GM21367 (cell line): Measurements from ENCODE around the gene IGF1R.

Source experiments
- ATAC-seq: cut with Tn5 transposase; IDR thresholded peaks from one replicate; pipeline ENCODE4 v1.9.1; 2021; ENCODE audit not compliant: unreplicated experiment

The IGF1R gene

DNA sequence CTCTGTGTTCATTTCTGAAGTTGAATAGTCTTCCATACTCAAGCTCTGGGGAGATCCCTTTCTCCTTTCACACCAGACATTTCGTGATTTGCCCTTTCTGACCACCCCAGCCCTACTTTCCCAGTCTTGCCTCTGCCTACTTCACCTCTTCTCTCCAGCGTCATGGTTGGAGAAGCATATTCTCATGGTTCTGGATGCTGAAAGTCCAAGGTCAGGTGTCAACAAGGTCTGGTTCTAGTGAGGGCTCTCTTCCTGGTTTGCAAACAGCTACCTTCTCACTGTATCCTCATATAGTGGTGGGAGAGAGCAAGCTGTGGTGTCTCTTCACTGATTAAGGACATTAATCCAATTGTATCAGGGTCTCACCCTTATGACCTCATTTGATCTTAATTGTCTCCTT lies 169.4 kb downstream of the IGF1R start:
- no peak for ATAC-seq

DNA sequence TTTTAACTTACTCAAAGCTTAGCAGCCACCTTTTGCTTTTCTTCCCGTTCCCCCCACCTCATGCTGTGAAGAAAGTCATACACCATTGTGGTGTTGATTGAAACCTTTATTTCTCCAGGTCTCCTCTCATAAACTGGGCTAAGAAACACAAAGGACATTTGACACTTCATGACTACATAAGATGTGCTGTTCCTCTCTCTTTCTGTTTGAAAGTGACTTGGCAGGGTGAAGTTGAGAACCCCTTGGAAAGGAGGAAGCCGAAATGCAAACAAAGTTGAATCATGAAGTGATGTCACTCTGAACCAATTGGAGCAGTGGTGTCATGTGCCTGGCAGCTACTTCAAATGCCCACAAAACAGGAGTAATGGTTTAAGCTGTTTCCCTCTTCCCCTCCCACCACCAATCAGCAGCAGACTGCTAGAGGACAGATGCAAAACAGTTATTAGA lies 174.7 kb downstream of the IGF1R start:
- ATAC-seq, result no peak

DNA sequence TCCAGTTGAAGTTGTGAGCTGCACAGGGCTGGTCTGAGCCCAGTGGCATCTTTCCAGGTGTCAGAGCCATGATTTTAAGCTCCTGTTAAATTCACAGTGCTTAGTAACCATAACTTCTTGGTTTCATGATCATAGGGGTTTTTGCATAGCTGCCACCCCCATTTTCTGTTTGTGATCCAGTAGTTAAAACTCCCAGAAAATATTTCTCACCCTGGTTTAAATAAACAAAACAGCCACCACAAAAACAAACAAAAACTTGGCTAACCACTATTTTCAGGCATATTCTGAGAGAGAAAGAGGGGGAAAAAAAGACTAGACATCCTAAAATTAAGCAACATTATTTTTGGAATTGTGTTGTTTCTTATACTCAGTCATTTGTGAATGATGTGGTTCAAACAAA lies 175.3 kb downstream of the IGF1R start:
- ATAC-seq, result no peak

DNA sequence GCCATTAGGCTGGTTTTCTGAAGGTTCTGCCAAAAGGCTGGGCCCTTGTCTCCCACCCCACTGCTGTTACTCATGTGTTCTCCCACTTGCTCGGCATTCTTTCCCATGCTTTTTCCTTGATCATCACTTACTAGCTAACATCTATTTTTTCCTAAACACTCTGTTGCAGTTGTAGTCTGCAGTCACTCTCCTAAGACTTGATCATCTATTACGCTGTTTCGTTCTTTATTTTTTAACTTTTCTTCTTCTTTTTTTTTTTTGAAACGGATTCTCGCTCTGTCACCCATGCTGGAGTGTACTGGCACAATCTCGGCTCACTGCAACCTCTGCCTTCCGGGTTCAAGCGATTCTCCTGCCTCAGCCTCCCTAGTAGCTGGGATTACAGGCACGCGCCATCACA lies 176.3 kb downstream of the IGF1R start:
- ATAC-seq, result no peak

DNA sequence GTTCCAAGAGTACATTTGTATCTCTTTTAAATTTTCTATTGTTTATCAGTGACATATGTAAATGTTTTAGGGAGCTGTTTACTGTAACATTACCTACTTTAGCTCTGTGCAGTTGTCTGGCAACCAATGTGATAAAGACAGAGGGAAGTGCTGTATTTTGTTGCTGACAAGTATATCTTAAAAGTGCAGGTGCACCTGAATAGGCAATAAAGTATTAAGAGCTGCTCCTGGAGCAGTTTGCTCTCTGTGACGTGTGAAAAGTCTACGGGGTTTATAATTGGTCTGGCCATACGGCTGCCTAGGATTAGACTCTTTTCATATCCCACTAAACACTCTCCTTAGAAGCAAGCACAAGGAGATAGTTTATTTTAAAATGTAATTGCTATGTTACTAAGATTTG lies 178.3 kb downstream of the IGF1R start:
- no peak for ATAC-seq

DNA sequence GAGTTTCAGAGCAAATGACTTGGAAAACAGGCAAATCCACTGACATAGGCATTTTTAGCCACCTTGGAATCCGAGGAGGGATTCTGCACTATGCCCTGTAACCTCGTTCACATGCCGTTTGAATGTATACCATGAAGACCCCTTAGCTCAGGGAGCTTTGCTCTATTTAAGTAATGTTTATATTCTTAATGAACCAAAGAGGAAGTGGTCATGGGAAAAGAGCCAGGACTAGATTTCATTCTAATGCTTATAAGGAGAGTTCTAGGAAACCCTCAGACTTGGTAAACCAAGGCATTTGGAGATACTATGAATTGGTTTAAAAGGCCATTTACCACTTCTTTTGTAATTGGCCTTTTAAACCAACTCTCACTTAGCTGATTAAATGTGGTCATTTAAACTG lies 178.9 kb downstream of the IGF1R start:
- ATAC-seq, result no peak

DNA sequence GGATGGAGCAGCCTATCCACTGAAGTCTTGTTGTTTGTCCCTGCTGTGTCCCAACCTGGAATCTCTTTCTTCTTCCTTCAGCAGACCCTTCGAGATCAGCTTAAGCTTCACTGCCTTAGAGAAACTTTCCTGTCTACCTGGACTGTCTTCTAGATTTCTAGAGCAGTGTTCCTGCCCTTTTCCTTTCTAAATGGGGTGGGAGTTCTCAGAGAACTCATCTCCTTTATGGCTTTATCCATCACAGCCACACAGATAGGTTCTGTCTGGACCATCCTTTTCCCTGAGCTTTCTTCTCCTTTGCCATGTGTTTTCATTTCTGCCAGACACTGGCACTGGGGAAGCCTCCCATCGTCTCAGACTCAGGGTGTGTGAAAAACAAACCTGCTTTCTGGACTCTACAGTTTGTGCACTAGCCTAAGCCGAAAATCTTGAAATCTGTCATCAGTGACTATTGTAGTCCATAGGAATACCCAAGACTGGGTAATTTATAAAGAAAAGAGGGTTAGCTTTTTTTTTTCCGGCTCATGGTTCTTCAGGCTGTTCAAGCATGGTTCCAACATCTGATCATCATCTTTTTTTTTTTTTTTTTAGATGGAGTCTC lies 181.8 kb downstream of the IGF1R start:
- ATAC-seq, result no peak

DNA sequence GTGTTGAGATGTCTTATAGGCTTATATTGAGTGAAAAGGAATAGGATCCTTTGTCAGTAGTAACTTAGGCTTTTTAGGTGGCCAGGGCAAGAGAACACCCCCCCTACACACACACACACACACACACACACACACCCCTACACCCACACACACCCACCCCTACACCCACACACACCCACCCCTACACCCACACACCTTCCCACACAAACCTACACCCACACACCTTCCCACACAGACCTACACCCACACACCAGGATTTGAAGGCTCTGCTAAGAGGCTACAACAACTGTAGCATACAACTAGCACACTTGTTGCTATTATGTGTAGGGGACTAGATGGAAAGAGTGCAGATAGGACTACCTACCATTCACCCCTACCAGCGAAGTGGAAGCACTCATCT lies 186.6 kb downstream of the IGF1R start:
- ATAC-seq, result no peak

DNA sequence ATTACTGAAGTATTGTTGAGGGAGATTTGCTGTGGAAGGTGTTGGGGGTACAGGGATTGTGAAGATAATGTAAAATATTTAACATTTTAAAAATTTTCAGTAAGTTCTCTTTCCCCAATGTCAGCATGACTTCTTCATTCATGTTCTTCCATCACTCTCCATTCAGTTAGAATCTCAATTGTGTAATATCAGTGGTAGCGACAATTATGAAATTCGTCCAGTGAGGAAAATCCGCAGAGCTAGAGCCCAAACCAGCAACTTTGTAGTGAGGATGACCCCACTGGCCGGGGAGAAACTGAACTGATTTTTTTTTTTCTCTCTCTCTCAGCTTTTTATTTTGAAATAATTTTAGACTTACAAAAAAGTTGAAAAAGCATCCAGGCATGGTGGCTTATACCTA lies 187.5 kb downstream of the IGF1R start:
- ATAC-seq, result no peak

DNA sequence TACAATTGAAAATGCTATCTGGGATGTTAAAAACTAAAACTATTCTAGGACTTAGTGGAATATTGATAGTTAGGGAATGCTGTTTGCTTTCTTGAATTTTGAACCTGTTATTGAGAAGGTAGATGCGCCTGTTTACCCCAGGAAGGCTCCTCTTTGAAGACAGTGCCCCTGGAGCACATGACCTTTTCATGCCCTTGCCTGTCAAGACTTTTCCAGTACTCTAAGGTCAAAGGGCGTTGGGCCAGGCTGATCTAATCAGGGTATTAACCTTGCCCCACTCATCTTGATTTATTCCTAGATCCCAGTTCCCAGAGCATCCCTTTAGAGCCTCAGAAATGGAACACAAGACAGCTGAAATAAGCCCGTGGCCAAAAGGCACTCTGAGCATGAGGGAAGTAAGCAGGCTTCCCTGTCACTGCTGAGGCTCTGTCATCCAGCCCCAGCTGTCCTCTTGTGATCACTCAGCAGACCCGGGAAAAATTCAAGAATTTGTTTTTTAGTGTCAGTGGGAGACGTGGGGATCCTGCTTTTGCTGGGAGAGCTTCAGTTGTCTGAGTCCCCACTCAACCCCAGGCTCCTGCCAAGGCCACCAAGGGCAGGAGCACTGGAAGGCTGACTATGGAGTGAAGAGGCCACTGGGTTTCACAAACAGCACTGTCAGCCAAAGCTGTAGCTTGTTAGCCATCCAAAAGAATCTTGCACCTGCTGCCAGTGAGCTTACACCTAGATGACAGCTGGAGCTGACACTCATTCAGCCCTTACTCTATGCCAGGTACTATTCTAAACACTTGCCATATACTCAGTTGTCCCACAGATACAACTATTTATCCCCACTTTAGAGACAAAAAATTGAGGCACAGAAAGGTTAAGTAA lies 190.3 kb downstream of the IGF1R start:
- ATAC-seq, result no peak

DNA sequence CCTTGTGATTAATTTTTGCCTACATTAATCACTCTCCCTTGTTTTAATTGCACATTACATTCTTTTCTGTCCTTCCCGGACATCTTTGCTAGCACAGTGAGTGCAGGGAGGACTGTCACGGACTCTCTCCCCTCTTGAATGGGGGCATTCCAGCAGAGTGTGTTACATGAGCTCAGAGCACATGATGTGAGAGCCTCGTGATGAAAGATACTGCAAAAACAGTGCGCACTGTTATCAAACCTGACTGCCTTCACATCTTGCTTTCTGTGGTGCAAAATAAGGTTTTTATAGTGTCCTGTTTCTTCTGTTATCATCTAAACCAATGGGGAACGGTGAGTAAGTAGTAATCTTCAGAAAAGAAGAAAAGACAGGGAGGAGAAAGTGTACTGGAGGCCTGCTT lies 191.7 kb downstream of the IGF1R start:
- ATAC-seq, result no peak

DNA sequence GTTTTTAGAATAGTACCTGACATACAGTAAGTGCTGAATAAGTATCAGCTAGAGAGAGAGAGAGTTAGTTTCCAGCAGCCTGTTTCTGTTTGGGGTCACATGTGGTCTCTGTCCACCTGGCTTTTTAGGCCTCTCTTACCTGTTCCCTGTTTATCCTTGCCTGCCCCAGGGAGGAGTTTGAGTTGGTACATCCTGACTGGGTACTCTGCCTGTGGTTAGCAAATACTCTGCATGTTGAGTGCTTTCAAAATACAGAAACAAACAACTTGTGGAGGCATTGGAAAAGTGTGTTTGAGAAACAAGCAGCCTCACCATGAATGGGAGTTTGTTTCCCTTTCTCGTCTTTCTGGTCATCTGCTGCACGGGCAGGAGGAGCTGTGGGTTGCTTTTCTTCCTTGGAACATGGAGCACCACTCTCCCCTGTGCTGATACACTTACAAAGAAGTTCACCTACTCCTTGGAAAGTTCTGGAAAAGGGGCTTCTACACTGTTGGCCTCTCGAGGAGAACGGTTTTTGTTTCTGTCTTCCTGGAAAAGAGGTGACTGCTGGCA lies 193.2 kb downstream of the IGF1R start:
- no peak for ATAC-seq

DNA sequence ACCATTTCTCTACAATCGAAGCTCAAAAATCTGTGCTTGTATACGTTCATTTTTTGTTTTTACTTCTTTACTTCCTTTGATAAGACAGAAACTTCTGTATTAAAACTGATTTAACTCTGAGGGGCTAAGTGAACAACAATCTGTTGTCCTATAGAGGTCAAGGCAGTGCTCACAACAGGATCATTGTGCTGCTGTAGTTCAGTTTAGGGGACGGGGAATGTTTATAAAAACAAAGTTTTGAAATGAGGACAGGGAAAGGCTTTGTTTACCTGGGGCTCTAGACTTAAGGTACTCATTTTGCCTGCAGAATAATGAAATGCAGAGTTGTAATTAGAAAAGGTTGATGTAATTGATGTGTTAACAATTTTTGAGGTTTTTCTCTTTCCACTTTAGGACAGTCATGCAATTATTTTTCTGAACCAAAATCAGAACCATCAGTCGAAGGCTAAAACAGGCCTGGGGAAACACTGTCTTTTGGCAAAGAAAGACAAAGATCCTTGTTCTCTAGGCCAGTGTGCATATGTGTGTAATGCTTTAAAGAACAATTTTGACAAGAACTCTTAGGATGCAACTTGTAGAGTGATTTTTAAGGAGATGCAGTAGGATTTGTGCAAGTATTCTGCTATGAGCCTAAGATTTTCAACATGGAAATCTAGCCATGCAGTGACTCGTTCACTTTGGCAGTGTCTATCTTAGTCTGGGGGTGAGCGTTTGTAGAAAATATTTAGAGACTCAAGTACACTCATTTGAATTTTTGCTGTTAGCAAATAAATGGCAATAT lies 194.0 kb downstream of the IGF1R start:
- ATAC-seq, result no peak

DNA sequence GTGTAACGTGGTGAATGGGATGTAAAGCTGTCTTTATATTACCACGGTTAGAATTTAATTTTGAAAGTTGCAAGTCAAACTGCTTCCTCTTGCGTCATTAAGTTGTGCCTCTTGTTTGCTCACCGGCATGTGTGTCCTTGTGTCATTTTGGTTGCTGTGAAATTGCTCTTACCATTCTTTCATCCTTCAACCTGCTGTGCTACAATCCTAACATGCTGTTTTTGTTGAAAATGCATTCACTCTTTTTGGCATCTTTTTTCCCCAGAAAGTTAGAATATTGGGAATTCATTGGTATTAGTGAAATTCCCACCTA lies 194.6 kb downstream of the IGF1R start:
- ATAC-seq, result no peak

DNA sequence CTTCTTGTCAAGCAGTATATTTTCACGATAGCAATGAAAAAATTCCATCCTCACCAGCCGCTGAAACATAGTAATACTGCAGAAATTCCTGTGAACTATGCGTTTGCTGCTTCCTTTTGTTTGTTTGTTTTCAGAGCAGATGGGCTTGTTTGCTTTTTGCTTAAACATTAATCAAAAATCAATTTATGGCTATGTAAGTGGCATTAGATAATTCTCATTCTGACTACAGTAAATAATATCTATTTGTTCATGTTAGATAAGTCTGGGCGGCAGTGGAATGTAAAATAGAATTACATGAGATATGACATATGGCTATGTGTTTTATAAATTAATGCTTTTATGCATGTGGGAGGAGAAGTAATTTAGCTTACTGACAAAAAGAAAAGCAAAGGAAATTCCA lies 195.5 kb downstream of the IGF1R start:
- no peak for ATAC-seq

DNA sequence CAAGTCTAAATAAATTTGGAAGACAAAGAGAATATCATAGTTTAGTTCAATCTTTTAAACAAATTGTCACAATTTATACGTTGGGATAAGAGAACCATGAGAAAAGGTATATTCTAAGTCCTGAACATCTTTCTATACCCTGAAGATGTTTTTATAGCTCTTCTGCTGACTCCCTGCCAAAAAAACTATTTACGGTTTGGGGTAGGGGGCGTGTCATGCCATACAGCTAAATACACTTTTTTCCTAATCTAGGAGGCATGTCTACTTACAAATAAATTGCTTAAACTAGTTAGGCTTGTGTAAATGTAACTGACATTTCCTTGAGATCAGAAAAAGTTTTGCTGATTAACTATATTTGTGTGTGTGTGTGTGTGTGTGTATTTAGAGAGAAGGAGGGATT lies 195.9 kb downstream of the IGF1R start:
- ATAC-seq, result no peak

DNA sequence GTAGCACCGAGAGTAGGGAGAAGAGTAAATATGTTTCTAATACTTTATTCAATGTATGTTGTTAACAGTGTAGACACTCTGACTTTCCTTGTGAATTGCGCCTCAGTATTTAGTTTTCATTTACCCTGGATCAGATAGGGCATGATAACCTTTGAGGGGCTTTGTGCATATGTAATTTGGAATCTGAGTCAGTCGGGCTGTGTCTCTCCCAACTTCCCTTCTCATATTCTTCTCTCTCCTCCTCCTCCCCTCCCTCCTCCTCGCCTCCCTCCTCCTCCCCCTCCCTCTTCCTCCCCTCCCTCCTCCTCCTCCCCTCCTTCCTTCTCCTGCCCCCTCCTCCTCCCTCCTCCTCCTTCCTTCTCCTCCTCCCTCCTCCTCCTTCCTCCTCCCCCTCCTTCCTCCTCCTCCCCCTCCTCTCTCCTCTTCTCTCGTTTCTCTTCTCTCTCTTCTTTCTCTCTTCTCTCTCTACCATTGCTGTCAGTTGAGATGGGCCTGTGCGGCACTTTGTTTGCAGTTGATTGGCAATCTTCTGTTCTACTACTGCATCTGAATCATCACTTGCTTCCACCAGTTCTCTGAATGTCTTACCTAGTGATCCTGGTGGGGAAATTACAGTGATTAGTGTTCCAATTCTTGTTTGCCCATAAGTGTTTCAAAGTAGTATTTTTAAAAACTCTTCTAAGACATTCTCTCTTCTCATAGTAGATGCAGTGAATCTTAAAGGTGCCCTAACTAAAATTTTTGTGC lies 197.0 kb downstream of the IGF1R start:
- no peak for ATAC-seq

DNA sequence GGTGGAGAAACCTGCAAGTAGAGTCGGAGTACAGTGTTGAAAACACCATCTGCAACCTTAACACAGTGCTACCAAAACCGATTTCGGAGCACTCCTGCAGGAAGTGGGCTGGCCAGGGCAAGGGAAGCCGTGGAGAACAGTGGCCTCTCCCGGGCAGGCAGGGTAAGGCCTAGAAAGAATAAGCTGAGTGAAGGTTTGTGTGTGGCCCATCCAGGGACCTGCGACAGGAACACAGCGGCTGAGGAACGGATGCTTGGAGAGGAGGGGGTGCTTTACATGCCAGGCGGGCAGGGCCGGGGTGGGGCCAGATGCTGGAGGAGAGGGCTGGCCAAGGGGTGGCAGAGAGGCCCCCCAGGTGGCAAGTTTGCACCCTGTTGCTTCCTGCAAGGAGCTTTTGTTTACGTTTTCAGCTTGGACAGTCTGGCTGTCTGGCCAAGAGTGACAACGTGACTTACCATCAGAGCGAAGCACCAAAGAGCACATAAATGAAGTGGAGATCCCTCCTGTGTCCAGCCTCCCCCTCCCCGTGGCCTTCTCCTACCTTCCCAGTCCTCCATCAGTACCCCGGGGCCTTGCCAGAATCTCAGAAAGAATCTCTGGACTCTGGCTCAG lies 202.7 kb downstream of the IGF1R start:
- ATAC-seq, result peak; percentile 46

DNA sequence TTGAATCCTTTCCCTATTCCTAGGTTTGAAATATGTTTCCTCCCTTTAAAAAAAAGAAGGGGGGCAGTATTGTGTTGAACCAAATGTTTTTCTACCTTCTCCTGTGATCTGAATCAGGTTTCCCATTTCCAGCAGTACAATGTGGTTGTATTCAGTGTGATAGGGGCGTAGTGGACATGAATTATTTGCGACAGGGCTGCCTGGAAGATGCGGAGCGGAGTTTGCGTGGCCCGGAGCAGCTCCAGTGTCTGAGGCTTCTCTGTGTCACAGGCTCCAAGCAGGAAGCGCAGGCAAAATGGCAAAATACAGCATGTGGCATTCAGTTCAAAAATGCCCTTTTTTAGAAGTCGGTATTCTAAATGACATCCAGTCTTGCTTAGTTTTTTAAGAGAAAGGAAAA lies 204.8 kb downstream of the IGF1R start:
- peak; percentile 33 for ATAC-seq

DNA sequence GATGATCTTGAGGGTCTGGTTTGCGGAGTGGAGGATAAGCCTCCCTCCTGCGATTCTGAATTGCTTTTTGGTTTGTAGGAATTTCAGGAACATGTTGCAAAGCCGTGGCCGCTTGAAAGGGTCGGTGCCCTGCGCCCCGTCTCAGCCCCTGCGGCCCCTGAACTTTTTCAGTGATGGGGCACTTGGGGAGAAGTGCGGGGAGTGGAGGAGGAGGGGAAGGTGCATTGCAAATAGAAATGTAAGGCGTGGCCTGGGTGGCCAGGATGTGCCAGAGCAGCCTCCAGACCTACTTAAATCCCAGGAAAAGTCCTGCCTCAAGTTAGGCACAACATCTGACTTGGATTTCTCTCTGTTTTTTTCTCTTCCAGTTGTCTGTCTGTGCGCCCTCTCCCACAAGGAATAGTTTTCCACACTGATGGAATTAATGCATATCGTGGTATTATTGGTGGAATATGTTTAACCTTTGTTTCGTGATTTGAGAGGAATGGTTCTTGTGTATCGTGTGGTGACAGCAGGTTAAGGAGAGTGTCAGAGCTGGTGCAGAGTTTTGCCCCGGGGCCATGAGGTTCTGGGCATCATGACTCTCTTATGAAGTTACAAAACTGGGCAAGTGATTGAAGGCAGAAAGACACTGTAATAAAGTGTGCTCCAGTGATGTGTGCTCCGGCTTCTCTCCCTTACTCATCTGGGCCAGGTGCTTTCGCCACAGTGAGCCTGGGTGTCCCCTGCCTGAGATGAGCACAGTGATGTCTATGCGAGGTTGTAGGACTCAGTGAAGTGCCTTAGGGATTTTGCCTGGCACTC lies 205.5 kb downstream of the IGF1R start:
- no peak for ATAC-seq
